Endothelial cell of umbilical vein (primary cell): ENCODE data around the gene FOXP1.

Experiments used
- EZH2 ChIP-seq: IDR thresholded peaks from 2 replicates; pipeline ENCODE4 v1.6.1; 2012; ENCODE audit warnings: borderline replicate concordance, low read depth, mild to moderate bottlenecking, moderate library complexity, low read length, inconsistent platforms; ENCODE audit not compliant: severe bottlenecking
- MYC ChIP-seq: IDR thresholded peaks from one replicate; pipeline ENCODE4 v1.6.1; 2011; ENCODE audit warnings: mild to moderate bottlenecking, low read depth, low read length
- POLR2A ChIP-seq: IDR thresholded peaks from 2 replicates; pipeline ENCODE4 v1.6.1; 2012; ENCODE audit warnings: low read depth, mild to moderate bottlenecking, control low read depth, low read length
- TF ChIP-seq, protein P1 (sequence below), 2 donors: IDR thresholded peaks; 1 replicate in 1 of 2; 2 replicates in 1 of 2; pipeline ENCODE4 v1.5.1; 2011; ENCODE audit warnings: low read length in 2 of 2, mild to moderate bottlenecking in 2 of 2, moderate library complexity in 2 of 2, control low read depth in 1 of 2, inconsistent platforms in 1 of 2, low read depth in 1 of 2; ENCODE audit not compliant: insufficient read depth in 1 of 2; ENCODE audit errors: extremely low read depth in 1 of 2

DNA sequence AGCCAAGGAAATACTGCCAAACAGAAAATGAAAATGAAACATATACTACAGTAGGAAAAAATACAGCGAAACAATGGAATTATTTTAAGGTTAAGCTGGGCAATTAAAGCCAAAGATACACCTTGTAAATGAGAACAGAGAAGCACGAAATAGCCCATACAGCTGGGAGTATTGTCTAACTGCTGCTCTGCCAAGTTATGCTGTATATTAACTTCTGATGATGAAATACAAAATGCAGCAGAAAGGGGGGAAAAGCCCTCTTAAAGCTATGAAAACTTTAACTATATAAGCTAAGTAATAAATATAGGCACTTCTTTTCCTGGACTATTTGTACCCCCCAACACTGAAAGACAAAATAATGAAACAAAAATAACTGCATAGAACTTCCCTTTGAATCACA, 449.0 kb downstream of the FOXP1 start:
- TF ChIP-seq, protein P1, sequence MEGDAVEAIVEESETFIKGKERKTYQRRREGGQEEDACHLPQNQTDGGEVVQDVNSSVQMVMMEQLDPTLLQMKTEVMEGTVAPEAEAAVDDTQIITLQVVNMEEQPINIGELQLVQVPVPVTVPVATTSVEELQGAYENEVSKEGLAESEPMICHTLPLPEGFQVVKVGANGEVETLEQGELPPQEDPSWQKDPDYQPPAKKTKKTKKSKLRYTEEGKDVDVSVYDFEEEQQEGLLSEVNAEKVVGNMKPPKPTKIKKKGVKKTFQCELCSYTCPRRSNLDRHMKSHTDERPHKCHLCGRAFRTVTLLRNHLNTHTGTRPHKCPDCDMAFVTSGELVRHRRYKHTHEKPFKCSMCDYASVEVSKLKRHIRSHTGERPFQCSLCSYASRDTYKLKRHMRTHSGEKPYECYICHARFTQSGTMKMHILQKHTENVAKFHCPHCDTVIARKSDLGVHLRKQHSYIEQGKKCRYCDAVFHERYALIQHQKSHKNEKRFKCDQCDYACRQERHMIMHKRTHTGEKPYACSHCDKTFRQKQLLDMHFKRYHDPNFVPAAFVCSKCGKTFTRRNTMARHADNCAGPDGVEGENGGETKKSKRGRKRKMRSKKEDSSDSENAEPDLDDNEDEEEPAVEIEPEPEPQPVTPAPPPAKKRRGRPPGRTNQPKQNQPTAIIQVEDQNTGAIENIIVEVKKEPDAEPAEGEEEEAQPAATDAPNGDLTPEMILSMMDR (IDR thresholded peaks at IDR 0.05; ENCODE audit: extremely low read depth in 1 of 2, insufficient read depth in 1 of 2, low read depth in 1 of 2, low read length in 2 of 2) = no peak
- no peak for TF ChIP-seq EZH2
- no peak for TF ChIP-seq POLR2A
- no peak for TF ChIP-seq MYC
